HG03558 (cell line): Measurements from ENCODE around the gene AP5Z1.

ENCODE experiments used
- ATAC-seq: cut with Tn5 transposase; IDR thresholded peaks from one replicate; pipeline ENCODE4 v1.9.1; 2021; ENCODE audit warnings: moderate number of reproducible peaks; ENCODE audit not compliant: unreplicated experiment; ENCODE audit errors: extremely low read depth

The AP5Z1 gene

GRCh38 chr7:4817178-4817901 is 41.9 kb downstream of the AP5Z1 start:
- no peak for ATAC-seq

GRCh38 chr7:4818000-4818794 is 42.8 kb downstream of the AP5Z1 start:
- no peak for ATAC-seq

GRCh38 chr7:4819560-4820404 is 44.4 kb downstream of the AP5Z1 start:
- no peak for ATAC-seq

GRCh38 chr7:4820405-4820966 is 45.1 kb downstream of the AP5Z1 start:
- no peak for ATAC-seq

- ATAC-seq = no peak
Measured at GRCh38 chr7:4820967-4821471, 45.6 kb downstream of the AP5Z1 start.

- no peak for ATAC-seq
Measured at GRCh38 chr7:4822677-4823076, 47.3 kb downstream of the AP5Z1 start.

GRCh38 chr7:4823441-4824119 is 48.2 kb downstream of the AP5Z1 start:
- ATAC-seq = no peak

- ATAC-seq = no peak
Measured at GRCh38 chr7:4824120-4824775, 48.8 kb downstream of the AP5Z1 start.

GRCh38 chr7:4825081-4825480 is 49.7 kb downstream of the AP5Z1 start:
- no peak for ATAC-seq

GRCh38 chr7:4828720-4829383 is 53.4 kb downstream of the AP5Z1 start:
- ATAC-seq = no peak

- no peak for ATAC-seq
Measured at GRCh38 chr7:4830176-4830575, 54.8 kb downstream of the AP5Z1 start.

- no peak for ATAC-seq
Measured at GRCh38 chr7:4831723-4832495, 56.5 kb downstream of the AP5Z1 start.

GRCh38 chr7:4832711-4833110 is 57.3 kb downstream of the AP5Z1 start:
- no peak for ATAC-seq

- ATAC-seq = no peak
Measured at GRCh38 chr7:4833176-4833575, 57.8 kb downstream of the AP5Z1 start.

GRCh38 chr7:4833691-4834600 is 58.5 kb downstream of the AP5Z1 start:
- no peak for ATAC-seq

- ATAC-seq = no peak
Measured at GRCh38 chr7:4834601-4835397, 59.4 kb downstream of the AP5Z1 start.
